HepG2 (cell line): ENCODE results near the gene RNF222. TPM values are rescaled to one million over a fixed set of nuclear protein-coding genes. Genes with fewer than 3 reads are reported as not detected.

ENCODE experiments used
- HMGA1 ChIP-seq: sonication (generic); formaldehyde crosslinking; conservative IDR thresholded peaks from 2 replicates; pipeline ENCODE4 v1.4.0; 2020; ENCODE audit warnings: missing genetic modification reagents
- HNRNPLL ChIP-seq: fragments of 200-400 bp; formaldehyde crosslinking; IDR thresholded peaks from 2 replicates; pipeline ENCODE4 v1.6.1; 2017; ENCODE audit warnings: mild to moderate bottlenecking, low read depth, low read length; ENCODE audit not compliant: poor library complexity, severe bottlenecking
- NCOA5 ChIP-seq: sonication (generic); formaldehyde crosslinking; IDR thresholded peaks from 2 replicates; pipeline ENCODE4 v1.4.0; 2020; ENCODE audit warnings: missing genetic modification reagents
- SMC3 ChIP-seq: IDR thresholded peaks from 2 replicates; pipeline ENCODE4 v1.6.1; 2011; ENCODE audit warnings: low read length, improper control_type of control experiment
- TBX2 ChIP-seq: sonication (generic); formaldehyde crosslinking; IDR thresholded peaks from 2 replicates; pipeline ENCODE4 v1.5.0; 2020; ENCODE audit warnings: missing genetic modification reagents, mild to moderate bottlenecking, borderline replicate concordance
- ZNF101 ChIP-seq: sonication (generic); formaldehyde crosslinking; IDR thresholded peaks from 2 replicates; pipeline ENCODE4 v1.4.0; 2020; ENCODE audit warnings: mild to moderate bottlenecking, low read depth, missing genetic modification reagents, borderline replicate concordance
- ZNF136 ChIP-seq: sonication (generic); formaldehyde crosslinking; IDR thresholded peaks from 2 replicates; pipeline ENCODE4 v1.8.1; 2022; ENCODE audit warnings: low read depth, mild to moderate bottlenecking, moderate library complexity, missing genetic modification reagents
- polyA plus RNA-seq, 8 experiments: library from polyadenylated mRNA; depleted of rRNA in 3 of 8; stranded (reverse) in 7 of 8; unstranded in 1 of 8; fragments of >200 nt; fragmentation: Illumina TruSeq in 4 of 8; extraction: Trizol in 4 of 8; gene quantifications; 2 replicates each; pipeline versions ENCODE4 v1.2.1 to v1.2.3, GENCODE V29; 2011 to 2016; ENCODE audit warnings: low read depth in 4 of 8, missing spikeins in 1 of 8, mixed read lengths in 1 of 8; ENCODE audit not compliant: insufficient read depth in 1 of 8
- total RNA-seq, 5 experiments: library from RNA; depleted of rRNA; stranded (reverse); fragments of >200 nt; fragmentation: Illumina TruSeq; extraction: Trizol; gene quantifications; 2 replicates each; pipeline ENCODE4 v1.2.3, GENCODE V29; 2016; ENCODE audit warnings: low read depth in 1 of 5
- TF ChIP-seq, protein P1 (sequence below): sonication (generic); formaldehyde crosslinking; IDR thresholded peaks from 2 replicates; pipeline ENCODE4 v1.5.1; 2020; ENCODE audit warnings: mild to moderate bottlenecking, missing genetic modification reagents, moderate library complexity
- TF ChIP-seq, protein P2 (sequence below), 2 experiments: fragments of 450-650 bp in 1 of 2; sonication (generic) in 1 of 2; formaldehyde crosslinking in 1 of 2; IDR thresholded peaks; 2 replicates each; pipeline versions ENCODE4 v1.6.1 to v1.8.0; 2016 to 2022; ENCODE audit warnings: antibody characterized with exemption in 1 of 2, mild to moderate bottlenecking in 1 of 2, missing genetic modification reagents in 1 of 2
- TF ChIP-seq, protein P3 (sequence below): sonication (generic); formaldehyde crosslinking; IDR thresholded peaks from 2 replicates; pipeline ENCODE4 v1.8.1; 2022; ENCODE audit warnings: mild to moderate bottlenecking, missing genetic modification reagents
- TF ChIP-seq, protein P4 (sequence below): fragments of 450-650 bp; IDR thresholded peaks from 2 replicates; pipeline ENCODE4 v1.6.1; 2016
- TF ChIP-seq, protein P5 (sequence below): IDR thresholded peaks from 2 replicates; pipeline ENCODE4 v1.6.1; 2016; ENCODE audit warnings: missing compliant biosample characterization, missing genetic modification reagents, borderline replicate concordance
- TF ChIP-seq, protein P6 (sequence below): sonication (generic); formaldehyde crosslinking; IDR thresholded peaks from 2 replicates; pipeline ENCODE4 v1.4.0; 2020; ENCODE audit warnings: missing genetic modification reagents, mild to moderate bottlenecking, borderline replicate concordance

The RNF222 gene
- total and polyA plus RNA-seq, 2 of the 13 experiments (the other 11 are each of a cell fraction or from before 2014, with no cell fraction given), result not detected

DNA sequence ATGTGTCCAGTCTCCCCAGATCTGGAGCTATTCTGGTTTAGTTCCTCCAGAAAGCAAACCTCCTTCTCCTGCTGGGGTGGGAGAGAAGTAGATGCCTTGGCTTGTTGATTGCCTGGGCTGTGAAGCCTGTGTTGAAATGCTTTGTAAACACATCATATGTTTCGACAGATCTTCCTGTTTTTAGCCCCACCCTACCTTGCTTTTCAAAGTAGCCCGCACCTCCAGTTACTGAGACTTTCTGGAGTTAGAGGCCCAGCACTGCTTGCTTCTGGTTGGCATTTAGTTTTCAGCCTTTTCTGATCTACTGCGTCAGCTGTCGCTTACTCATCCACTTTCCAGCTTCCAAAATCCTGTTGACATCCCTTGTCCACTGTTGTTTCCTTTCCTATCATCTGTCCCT is 20.2 kb upstream of the RNF222 start (continued):
- TF ChIP-seq, protein P1, sequence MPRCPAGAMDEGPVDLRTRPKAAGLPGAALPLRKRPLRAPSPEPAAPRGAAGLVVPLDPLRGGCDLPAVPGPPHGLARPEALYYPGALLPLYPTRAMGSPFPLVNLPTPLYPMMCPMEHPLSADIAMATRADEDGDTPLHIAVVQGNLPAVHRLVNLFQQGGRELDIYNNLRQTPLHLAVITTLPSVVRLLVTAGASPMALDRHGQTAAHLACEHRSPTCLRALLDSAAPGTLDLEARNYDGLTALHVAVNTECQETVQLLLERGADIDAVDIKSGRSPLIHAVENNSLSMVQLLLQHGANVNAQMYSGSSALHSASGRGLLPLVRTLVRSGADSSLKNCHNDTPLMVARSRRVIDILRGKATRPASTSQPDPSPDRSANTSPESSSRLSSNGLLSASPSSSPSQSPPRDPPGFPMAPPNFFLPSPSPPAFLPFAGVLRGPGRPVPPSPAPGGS (CRISPR knock-in tag), result no peak
- TF ChIP-seq ZNF136 (CRISPR knock-in tag) (no peak), NCOA5 (CRISPR knock-in tag) (no peak), TBX2 (CRISPR knock-in tag) (no peak), HMGA1 (no peak), SMC3 (no peak), HNRNPLL (no peak), ZNF101 (CRISPR knock-in tag) (no peak)
- TF ChIP-seq, protein P2, sequence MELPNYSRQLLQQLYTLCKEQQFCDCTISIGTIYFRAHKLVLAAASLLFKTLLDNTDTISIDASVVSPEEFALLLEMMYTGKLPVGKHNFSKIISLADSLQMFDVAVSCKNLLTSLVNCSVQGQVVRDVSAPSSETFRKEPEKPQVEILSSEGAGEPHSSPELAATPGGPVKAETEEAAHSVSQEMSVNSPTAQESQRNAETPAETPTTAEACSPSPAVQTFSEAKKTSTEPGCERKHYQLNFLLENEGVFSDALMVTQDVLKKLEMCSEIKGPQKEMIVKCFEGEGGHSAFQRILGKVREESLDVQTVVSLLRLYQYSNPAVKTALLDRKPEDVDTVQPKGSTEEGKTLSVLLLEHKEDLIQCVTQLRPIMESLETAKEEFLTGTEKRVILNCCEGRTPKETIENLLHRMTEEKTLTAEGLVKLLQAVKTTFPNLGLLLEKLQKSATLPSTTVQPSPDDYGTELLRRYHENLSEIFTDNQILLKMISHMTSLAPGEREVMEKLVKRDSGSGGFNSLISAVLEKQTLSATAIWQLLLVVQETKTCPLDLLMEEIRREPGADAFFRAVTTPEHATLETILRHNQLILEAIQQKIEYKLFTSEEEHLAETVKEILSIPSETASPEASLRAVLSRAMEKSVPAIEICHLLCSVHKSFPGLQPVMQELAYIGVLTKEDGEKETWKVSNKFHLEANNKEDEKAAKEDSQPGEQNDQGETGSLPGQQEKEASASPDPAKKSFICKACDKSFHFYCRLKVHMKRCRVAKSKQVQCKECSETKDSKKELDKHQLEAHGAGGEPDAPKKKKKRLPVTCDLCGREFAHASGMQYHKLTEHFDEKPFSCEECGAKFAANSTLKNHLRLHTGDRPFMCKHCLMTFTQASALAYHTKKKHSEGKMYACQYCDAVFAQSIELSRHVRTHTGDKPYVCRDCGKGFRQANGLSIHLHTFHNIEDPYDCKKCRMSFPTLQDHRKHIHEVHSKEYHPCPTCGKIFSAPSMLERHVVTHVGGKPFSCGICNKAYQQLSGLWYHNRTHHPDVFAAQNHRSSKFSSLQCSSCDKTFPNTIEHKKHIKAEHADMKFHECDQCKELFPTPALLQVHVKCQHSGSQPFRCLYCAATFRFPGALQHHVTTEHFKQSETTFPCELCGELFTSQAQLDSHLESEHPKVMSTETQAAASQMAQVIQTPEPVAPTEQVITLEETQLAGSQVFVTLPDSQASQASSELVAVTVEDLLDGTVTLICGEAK (IDR thresholded peaks at IDR 0.05), result no peak
- TF ChIP-seq, protein P2 (CRISPR knock-in tag; IDR thresholded peaks at IDR 0.05), result no peak
- TF ChIP-seq, protein P3, sequence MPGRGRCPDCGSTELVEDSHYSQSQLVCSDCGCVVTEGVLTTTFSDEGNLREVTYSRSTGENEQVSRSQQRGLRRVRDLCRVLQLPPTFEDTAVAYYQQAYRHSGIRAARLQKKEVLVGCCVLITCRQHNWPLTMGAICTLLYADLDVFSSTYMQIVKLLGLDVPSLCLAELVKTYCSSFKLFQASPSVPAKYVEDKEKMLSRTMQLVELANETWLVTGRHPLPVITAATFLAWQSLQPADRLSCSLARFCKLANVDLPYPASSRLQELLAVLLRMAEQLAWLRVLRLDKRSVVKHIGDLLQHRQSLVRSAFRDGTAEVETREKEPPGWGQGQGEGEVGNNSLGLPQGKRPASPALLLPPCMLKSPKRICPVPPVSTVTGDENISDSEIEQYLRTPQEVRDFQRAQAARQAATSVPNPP, result no peak
- TF ChIP-seq, protein P4, sequence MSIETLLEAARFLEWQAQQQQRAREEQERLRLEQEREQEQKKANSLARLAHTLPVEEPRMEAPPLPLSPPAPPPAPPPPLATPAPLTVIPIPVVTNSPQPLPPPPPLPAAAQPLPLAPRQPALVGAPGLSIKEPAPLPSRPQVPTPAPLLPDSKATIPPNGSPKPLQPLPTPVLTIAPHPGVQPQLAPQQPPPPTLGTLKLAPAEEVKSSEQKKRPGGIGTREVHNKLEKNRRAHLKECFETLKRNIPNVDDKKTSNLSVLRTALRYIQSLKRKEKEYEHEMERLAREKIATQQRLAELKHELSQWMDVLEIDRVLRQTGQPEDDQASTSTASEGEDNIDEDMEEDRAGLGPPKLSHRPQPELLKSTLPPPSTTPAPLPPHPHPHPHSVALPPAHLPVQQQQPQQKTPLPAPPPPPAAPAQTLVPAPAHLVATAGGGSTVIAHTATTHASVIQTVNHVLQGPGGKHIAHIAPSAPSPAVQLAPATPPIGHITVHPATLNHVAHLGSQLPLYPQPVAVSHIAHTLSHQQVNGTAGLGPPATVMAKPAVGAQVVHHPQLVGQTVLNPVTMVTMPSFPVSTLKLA, result no peak
- TF ChIP-seq, protein P5, sequence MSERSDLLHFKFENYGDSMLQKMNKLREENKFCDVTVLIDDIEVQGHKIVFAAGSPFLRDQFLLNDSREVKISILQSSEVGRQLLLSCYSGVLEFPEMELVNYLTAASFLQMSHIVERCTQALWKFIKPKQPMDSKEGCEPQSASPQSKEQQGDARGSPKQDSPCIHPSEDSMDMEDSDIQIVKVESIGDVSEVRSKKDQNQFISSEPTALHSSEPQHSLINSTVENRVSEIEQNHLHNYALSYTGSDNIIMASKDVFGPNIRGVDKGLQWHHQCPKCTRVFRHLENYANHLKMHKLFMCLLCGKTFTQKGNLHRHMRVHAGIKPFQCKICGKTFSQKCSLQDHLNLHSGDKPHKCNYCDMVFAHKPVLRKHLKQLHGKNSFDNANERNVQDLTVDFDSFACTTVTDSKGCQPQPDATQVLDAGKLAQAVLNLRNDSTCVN, result peak; percentile 96
- TF ChIP-seq, protein P6, sequence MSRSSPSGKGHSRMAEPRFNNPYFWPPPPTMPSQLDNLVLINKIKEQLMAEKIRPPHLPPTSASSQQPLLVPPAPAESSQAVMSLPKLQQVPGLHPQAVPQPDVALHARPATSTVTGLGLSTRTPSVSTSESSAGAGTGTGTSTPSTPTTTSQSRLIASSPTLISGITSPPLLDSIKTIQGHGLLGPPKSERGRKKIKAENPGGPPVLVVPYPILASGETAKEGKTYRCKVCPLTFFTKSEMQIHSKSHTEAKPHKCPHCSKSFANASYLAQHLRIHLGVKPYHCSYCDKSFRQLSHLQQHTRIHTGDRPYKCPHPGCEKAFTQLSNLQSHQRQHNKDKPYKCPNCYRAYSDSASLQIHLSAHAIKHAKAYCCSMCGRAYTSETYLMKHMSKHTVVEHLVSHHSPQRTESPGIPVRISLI (CRISPR knock-in tag), result no peak; the same call in 1 of the 2 replicates
